Measurements from ENCODE around the gene SH2B3.
"Not testable (repeated sequence)": the region's sequence is repeated elsewhere in the genome, so short reads cannot be mapped to it uniquely, and the experiment has no call there.

Gene SH2B3

DNA sequence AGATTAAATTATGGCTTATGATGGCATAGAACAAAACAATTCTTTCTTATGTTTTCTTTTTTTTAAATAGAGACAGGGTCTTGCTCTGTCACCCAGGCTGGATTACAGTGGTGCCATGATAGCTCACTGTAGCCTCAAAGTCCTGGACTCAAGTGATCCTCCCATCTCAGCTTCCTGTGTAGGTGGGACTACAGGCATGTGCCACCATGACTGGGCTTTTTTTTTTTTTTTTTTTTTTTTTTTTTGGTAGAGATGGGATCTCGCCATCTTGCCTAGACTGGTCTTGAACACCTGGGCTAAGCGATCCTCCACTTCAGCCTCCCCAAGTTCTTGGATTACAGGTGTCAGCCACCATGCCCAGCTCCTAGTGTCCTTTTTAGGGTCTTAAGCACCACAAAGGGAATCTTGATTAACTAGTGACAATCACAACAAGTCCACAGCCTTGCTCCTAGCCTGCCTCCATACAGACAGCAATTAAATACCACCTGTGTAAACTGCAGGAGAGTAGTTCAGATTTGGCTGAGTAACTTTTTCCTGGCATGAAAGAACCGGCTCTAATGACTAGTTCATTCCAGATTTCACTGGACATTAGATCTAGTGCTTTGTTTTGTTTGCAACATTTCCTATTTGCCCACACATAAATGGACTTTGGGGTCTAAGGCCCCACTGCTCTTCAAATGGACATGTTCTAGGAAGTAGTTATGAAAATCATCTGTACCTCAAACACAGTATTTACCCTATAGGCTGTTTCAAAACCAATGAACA lies 61.6 kb downstream of the SH2B3 start:
- no peak for DNase-seq

DNA sequence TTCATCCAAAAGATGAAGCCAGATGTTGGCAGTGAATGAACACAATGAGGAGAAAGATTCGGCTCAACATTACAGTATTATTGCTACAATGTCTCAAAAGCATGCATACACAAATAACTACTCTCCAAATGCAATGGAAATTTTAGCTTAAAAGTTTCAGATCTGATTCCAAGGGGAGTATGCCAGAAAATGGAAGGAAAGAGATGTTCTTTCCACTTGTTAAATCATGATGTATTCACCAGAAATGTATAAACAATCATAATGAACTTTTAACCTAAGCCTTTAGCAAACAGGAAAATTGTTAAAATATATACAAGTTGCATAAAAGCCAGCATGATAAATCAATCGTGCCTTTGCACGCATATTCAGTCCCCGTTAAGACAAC lies 62.1 kb downstream of the SH2B3 start:
- no peak for DNase-seq

DNA sequence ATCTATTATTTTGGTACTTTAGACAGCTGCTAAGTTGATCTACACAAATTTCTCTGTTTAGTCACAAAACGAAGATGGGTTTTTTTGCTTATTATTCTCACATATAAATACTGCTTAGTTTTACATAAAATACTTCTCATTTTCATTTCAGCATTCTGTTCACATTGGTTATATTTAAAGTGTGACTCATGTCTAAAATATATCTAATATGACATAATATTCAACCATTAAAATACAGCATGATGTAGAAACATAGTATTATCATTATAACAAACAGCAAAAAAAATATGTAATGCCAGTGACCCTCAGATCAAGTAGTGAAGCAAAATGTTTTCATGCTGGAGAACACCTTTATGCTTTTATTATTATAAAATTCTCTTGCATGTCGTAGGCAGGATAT lies 63.7 kb downstream of the SH2B3 start:
- DNase-seq: no peak

DNA sequence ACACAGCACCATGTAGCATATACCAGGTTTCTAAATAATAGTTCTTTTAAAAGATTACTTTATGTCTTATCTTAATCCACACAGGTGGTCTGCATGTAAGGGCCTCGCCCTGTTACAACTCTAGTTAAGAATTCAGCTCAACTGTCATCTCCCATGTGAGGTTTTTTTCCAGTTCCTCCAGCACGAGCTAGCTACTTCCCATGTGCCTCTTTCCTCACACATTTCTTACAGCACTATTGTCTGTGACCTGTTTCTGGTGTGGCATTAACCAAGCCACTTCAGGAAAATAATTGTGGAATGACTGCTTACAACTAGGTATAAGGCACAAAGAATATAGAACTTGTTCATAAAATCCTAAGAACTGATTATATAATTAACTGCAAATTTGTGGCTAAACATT lies 65.5 kb downstream of the SH2B3 start:
- DNase-seq: no peak

DNA sequence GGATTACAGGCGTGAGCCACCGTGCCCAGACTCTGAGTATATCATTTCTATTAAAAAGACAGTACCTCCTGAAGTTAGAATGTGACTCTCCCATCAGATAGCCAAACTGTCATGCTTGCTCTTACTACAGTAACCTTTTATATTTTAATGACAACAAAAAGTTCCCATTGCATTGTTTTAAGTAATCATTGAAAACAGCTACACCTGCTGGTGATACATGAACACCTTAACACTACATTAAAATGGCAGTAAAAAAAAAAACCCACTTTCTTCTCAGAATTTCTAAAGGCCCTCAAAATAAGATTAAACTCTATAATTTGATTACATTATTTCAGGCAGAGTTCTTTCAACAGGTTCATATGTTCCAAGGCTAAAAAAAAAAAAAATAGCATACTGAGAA lies 76.7 kb downstream of the SH2B3 start:
- DNase-seq: no peak

DNA sequence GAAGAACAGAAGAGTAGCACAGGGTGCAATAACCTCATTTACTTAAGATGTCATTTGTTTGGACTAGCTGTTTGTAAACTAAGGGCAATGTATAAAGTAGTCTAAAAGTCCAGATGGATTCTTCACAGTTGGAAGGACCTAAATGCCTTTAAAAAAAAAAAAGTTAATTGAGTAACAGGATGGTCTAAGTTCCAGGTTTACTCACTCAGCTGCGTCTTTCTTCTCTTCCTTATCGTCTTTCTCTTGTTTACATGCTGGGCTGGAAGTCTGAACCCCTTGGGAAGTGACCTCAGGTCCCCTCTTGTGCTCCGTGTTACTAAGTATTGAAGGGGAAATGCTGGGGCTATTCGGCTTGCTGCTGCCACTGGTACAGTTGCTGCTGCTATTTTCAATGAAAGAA lies 82.5 kb downstream of the SH2B3 start:
- DNase-seq: no peak

DNA sequence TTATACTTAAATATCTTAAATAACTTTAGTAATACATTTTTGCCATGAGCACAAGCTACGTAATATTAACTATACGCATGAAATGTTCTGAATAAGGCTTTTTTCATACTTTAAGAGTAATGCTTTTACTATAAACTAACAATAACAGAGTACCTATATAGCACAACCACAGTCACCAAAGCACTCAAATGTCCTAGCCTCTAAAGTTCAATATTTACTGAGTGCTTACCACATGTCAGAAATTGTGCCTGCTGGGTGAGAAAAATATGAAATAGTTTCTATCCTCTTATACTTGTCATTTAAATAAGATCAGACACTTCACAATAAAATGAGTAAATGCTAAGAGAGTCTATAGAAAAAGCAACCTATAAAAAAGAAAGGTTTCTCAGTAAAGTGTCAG lies 83.1 kb downstream of the SH2B3 start:
- no peak for DNase-seq

DNA sequence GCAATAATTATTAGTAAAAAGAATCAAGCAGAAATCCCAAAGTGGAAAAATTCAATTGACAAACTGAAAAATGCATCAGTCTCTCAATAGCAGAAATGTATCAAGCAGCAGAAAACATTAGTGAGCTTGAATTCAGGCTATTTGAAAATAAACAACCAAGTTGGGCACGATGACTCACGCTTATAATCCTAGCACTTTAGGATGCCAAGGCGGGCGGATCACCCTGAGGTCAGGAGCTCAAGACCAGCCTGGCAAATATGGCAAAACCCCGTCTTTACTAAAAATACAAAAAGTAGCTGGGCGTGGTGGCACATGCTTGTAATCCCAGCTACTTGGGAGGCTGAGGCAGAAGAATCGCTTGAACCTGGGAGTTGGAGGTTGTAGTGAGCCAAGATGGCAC lies 87.3 kb downstream of the SH2B3 start:
- DNase-seq: not testable (repeated sequence)

DNA sequence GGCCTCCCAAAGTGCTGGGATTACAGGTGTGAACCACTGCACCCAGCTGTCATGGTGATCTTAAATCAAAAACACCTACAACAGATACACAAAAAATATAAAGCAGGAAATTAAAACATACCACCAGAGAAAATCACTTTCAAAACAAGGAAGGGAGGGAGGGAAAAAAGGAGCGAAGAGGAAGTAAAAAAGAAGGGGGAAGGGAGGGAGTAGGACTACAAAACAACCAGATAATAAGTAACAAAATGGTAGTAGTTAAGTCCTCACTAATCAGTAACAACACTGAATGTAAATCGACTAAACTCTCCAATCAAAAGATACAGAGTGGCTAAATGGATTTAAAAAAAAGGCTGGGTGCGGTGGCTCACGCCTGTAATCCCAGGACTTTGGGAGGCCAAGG lies 89.0 kb downstream of the SH2B3 start:
- no peak for DNase-seq
